Small intestine (tissue), 7 donors: ENCODE results near the gene METRN. TPM values are rescaled to one million over a fixed set of nuclear protein-coding genes. Genes with fewer than 3 reads are reported as not detected.
"Not testable (repeated sequence)": the region's sequence is repeated elsewhere in the genome, so short reads cannot be mapped to it uniquely, and the experiment has no call there.

ENCODE experiments used
- DNase-seq, 2 donors: peaks; one replicate each; pipeline versions ENCODE4 v3.0.0 to v3.0.0-alpha.2; 2013
- FAIRE-seq: peaks from 2 replicates; lab custom pipeline; 2012; peaks lifted over from hg19 to GRCh38; lab: Jason Lieb, UNC
- H3K27ac ChIP-seq, 3 donors: one replicate each; pipeline ENCODE4 v1.5.1; 2013; ENCODE audit warnings: low read length in 2 of 3, mild to moderate bottlenecking in 2 of 3, control low read depth in 1 of 3, inconsistent platforms in 1 of 3, low read depth in 1 of 3, moderate library complexity in 1 of 3
- H3K27me3 ChIP-seq, 3 donors: one replicate each; pipeline ENCODE4 v1.6.1; 2013; ENCODE audit warnings: low read length in 3 of 3, inconsistent platforms in 1 of 3; ENCODE audit not compliant: control insufficient read depth in 3 of 3, insufficient read depth in 3 of 3
- H3K36me3 ChIP-seq, 3 donors: one replicate each; pipeline ENCODE4 v1.6.1; 2013; ENCODE audit warnings: low read length in 3 of 3, inconsistent platforms in 1 of 3, low read depth in 1 of 3, mild to moderate bottlenecking in 1 of 3, moderate library complexity in 1 of 3; ENCODE audit not compliant: control insufficient read depth in 3 of 3, insufficient read depth in 2 of 3
- H3K4me1 ChIP-seq, 3 donors: one replicate each; pipeline ENCODE4 v1.6.1; 2013; ENCODE audit warnings: low read length in 2 of 3, inconsistent platforms in 1 of 3, low read depth in 1 of 3, mild to moderate bottlenecking in 1 of 3, moderate library complexity in 1 of 3; ENCODE audit not compliant: control insufficient read depth in 3 of 3, insufficient read depth in 2 of 3
- H3K4me3 ChIP-seq, 3 donors: one replicate each; pipeline ENCODE4 v1.5.1; 2013; ENCODE audit warnings: low read length in 3 of 3, control low read depth in 1 of 3, inconsistent platforms in 1 of 3, low read depth in 1 of 3, mild to moderate bottlenecking in 1 of 3, moderate library complexity in 1 of 3
- H3K9me3 ChIP-seq, 2 donors: one replicate each; pipeline ENCODE4 v1.6.1; 2013; ENCODE audit warnings: low read depth in 1 of 2, low read length in 1 of 2; ENCODE audit not compliant: control insufficient read depth in 2 of 2, insufficient read depth in 1 of 2
- WGBS, 3 donors: extraction: QIAGEN DNeasy Blood & Tissue Kit; methylation state at CpG; one replicate each; pipeline ENCODE4 v1.1.7; 2013; 5-methylcytosine and 5-hydroxymethylcytosine counted together
- polyA plus RNA-seq, 4 donors: library from polyadenylated mRNA; stranded (reverse) in 3 of 4; unstranded in 1 of 4; fragments of 200-250 nt in 3 of 4; fragments of 120-200 nt in 1 of 4; gene quantifications; one replicate each; pipeline versions ENCODE4 v1.2.1 to v1.2.3, GENCODE V29; 2013
- donor health status: healthy with polysubstance abuse.
- donor health status: control.
- donor health status: control.
- donor health status: Bipolar disorder and iron deficiency.
- donor health status: healthy.

The METRN gene
- polyA plus RNA-seq, 4 donors = 4.9 to 14.1 (median 9.3) TPM

DNA sequence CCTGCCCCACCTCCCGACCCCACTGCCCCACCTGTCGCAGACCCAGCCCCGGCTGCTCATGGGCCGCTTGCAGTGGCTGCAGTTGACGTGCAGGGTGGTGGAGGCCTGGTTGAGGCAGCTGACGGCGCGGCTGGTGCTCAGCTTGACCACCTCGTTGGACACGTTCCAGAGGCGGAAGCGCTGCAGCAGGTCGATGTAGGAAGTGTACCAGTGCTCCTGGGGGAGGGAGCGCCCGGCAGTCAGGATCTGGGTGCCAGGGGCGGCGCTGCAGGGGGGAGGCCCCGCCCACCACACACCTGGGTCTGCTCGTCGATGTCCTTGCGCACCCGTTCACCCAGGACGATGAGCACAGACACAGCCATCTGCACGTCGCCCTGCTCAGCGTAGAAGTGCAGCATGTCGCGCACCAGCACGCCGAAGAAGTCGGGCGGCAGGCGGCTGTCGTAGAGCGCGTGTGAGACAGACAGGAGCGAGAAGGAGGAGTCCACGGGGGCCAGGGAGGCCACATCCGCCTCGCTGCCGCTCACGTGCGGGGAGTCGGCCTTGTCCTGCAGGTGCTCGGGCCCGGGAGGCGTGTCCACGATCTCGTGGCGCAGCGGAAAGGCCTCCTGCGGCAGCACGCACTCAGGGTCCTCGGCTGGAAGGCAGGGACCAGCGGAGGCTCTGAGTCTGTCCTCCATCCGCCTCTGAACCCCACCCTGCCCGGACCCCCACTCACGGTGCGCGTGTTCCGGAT lies 29.8 kb upstream of the METRN start:
- H3K4me1 ChIP-seq = peaks cover 8 to 37% (median 11%) of the 10 kb centered on the region in 3 donors
- H3K27me3 ChIP-seq = no peaks in the 10 kb centered on the region
- H3K36me3 ChIP-seq = peaks cover 5 to 63% (median 12%) of the 10 kb centered on the region in 3 donors
- DNase-seq (no peak), FAIRE-seq (no peak)
- H3K27ac ChIP-seq = no peak overlapping the region
- no peaks in the 10 kb centered on the region for H3K9me3 ChIP-seq
- H3K4me3 ChIP-seq = peak overlapping the region in 1 of 3 donors; percentile 78
- WGBS, 3 donors = 92 to 93% (median 93%) methylated on average over 59 to 61 of the region's 61 CpGs

DNA sequence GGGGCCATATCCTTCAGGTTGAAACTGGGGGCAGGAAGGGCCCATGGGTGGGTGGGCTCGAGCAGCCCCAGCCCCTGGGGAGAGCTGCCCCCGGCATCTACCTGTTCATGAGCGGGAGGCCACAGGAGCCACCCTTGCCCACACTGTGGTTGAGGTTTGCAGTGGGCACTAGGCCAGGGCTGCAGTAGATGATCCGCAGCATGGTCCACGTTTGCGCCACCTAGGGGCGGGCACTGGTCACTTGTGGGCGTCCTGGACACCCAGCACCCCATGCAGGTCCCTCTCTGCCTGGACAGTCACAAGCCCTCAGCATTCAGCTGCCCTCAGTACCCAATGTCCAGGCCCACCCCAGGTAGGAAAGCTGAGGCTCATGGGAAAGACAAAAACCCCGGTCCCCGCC lies 29.0 kb upstream of the METRN start:
- peaks cover 5 to 63% (median 12%) of the 10 kb centered on the region in 3 donors for H3K36me3 ChIP-seq
- H3K9me3 ChIP-seq = no peaks in the 10 kb centered on the region
- H3K27ac ChIP-seq = no peak overlapping the region
- H3K4me1 ChIP-seq = peaks cover 8 to 35% (median 11%) of the 10 kb centered on the region in 3 donors
- WGBS, 3 donors = 58 to 70% (median 61%) methylated on average over 10 of the region's 10 CpGs
- FAIRE-seq = no peak
- peak in 1 of 2 donors; percentile 45 for DNase-seq
- H3K27me3 ChIP-seq = peaks cover 0 to under 1% (median 0%) of the 10 kb centered on the region in 3 donors
- no peak overlapping the region for H3K4me3 ChIP-seq

DNA sequence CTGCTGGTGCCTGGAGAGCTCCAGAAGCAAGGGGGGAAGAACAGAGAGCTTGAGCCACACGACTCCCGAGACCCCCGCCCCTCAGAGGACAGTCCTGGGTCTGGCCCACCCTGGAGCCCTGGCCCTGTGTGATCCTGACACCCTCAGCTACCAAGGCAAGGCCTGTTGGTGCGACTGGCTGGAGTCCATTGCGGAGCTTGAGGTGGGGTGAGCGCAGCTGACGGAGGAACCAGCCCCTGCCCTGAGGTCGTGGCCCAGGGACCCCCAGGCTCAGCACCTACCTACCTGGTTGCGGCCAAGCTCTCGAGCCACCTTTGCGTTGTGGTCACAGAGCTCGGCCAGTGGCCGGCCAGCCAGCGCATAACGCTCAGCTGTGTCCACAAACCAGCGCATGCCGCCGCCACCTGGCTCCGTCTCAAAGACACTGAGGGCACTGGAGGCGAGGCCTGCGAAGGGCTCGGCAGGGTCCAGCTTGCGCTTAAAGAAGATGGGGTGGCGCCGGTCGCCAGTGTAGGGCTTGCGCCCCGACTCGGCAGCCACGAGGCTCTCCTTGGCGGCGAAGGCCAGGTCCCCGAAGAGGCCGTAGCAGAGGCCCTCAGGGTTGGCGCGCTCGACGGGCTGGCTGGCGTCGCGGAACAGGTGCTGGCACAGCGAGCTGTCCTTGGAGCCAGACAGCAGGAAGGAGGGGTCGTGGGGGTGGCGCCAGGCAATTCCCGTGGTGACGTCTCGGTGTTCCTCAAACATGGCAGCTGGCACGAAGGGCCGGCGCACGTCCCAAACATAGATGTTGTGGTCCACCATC lies 28.3 kb upstream of the METRN start:
- Histone ChIP-seq H3K4me1 (peaks cover 7 to 29% (median 8%) of the 10 kb centered on the region in 3 donors), H3K27ac (no peak overlapping the region), H3K27me3 (peaks cover 0 to 5% (median 0%) of the 10 kb centered on the region in 3 donors), H3K4me3 (no peak overlapping the region), H3K9me3 (no peaks in the 10 kb centered on the region), H3K36me3 (peaks cover 5 to 56% (median 12%) of the 10 kb centered on the region in 3 donors)
- no peak for FAIRE-seq
- 95 to 96% (median 95%) methylated on average over 46 to 51 of the region's 51 CpGs for WGBS, 3 donors
- no peak for DNase-seq

DNA sequence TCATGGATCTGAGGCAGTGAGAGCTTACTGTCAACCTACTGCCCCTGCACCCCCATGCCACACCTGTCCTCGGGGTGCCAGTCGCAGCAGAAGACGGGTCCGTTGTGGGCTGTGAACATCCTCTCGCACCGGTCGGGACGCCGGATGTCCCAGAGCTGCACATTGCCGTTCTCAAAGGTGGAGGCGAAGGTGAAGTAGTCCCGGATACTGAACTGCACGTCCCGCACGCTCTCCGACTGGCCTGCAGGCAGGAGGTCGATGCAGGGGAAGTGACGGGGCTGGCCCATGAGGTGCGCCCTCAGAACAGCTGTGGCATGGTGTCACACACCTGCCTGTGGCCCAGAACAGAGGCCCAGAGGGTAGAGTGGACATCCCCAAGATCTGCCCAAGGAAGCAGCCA lies 27.4 kb upstream of the METRN start:
- peaks cover 0 to 11% (median 0%) of the 10 kb centered on the region in 3 donors for H3K27me3 ChIP-seq

DNA sequence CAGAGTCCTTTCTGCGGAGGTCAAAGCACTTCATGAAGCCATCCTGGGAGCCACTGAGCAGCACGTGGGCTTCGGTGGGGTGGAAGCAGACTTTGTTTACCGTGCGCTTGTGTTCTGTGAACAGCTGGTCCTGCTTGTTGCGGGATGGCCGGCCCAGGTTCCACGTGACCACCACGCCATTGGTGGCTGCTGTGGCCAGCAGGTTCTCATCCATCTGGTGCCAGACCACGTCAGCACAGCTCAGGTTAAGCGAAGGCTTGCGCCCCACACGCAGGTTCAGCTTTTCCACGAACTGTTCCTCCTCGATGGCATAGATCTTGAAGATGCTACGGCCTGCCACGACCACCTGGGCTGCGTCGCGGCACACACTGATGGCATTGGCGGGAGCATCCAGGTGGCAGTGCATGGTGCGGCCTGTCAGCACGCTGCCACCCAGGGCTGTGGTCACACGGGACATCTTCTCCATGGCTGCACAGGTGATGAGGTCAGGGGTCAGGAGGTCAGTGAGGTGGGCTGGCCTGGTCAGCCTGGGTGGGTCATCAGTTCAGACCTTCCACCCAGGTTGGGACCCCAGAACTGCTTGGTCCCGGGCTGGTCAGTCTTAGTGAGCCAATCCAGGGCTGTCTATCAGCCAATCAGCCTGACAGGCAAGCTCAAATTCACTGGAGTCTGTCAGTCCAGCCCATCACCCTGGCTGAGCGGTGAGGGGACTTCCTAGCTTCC lies 25.6 kb upstream of the METRN start:
- FAIRE-seq (no peak), DNase-seq (no peak)
- Histone ChIP-seq H3K27me3 (peaks cover 0 to 27% (median 0%) of the 10 kb centered on the region in 3 donors), H3K36me3 (peaks cover 0 to 36% (median 4%) of the 10 kb centered on the region in 3 donors), H3K27ac (peak overlapping the region; percentile 62 to 75 (median 68)), H3K9me3 (no peaks in the 10 kb centered on the region), H3K4me1 (peaks cover 3 to 9% (median 8%) of the 10 kb centered on the region in 3 donors), H3K4me3 (peak overlapping the region; percentile 68 to 93 (median 88))
- 77 to 83% (median 79%) methylated on average over 26 of the region's 26 CpGs for WGBS, 3 donors

More for the DNA sequence above, 27.4 kb upstream of the METRN start:
- no peak overlapping the region for H3K4me3 ChIP-seq
- FAIRE-seq (no peak), DNase-seq (no peak)
- no peaks in the 10 kb centered on the region for H3K9me3 ChIP-seq
- peaks cover 3 to 48% (median 7%) of the 10 kb centered on the region in 3 donors for H3K36me3 ChIP-seq
- 89 to 95% (median 94%) methylated on average over 19 of the region's 19 CpGs for WGBS, 3 donors
- no peak overlapping the region for H3K27ac ChIP-seq
- H3K4me1 ChIP-seq = peaks cover 3 to 20% (median 8%) of the 10 kb centered on the region in 3 donors

DNA sequence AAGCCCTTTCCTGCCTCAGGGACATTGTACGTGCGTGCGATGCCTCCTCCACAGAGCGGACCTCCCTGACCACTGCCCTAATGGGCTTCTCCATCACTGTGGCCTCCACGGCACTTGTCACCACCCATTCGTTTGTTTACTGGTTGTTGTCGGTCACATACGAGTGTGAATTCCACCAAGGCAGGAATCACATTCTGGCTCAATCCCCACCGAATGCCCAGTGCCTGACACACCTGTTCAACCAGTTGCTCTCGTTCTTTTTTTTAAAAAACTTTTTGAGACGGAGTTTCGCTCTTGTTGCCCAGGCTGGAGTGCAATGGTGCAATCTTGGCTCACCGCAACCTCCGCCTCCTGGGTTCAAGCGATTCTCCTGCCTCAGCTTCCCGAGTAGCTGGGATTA lies 23.7 kb upstream of the METRN start:
- not testable (repeated sequence) for H3K9me3 ChIP-seq, H3K4me3 ChIP-seq, H3K27ac ChIP-seq, DNase-seq, FAIRE-seq
- 82 to 90% (median 88%) methylated on average over 16 of the region's 16 CpGs for WGBS, 3 donors
- H3K27me3 ChIP-seq = peaks cover 0 to 45% (median 3%) of the 10 kb centered on the region in 3 donors
- H3K36me3 ChIP-seq = peaks cover 0 to 19% (median 2%) of the 10 kb centered on the region in 3 donors
- peaks cover 6 to 24% (median 8%) of the 10 kb centered on the region in 3 donors for H3K4me1 ChIP-seq

DNA sequence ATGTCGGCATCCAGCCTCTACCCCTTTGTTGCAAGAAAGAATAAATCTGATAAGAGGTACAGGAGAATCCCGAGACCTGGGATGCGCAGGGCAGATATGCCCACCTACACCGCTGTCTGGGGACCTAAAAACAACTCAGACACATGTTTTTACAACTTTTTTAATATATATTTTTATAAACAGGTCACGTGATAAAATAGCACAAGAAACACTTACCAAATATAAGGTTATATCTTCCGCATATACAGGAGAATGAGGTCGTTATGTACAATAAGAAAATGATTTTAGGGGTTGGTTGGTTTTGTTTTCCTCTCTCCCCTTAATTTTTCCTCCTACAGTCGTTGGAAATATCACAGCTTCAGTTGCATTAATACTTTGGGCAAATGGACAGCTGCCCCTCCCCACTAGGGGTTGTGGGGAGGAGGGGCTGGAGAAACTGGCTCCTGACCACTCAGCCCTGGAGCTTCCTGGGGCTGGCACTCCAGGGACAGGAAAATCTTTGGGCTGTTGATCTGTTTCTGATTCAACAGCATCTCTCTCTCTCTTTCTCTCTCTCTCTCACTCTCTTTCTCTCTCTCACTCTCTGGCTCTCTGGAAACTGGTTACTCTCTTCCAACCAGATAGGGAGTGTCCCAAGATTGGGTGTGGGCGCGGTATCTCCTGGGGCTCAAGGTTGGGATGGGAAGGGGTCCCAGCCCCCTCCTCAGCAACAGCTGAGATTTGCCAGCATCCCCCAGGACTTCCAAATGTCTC lies 22.4 kb upstream of the METRN start:
- Histone ChIP-seq H3K27me3 (peaks cover 3 to 51% (median 5%) of the 10 kb centered on the region in 3 donors), H3K36me3 (peaks cover 0 to 6% (median 0%) of the 10 kb centered on the region in 3 donors), H3K27ac (no peak overlapping the region), H3K4me1 (peaks cover 6 to 24% (median 8%) of the 10 kb centered on the region in 3 donors), H3K9me3 (no peaks in the 10 kb centered on the region), H3K4me3 (no peak overlapping the region)
- no peak for FAIRE-seq
- WGBS, 3 donors = 39 to 59% (median 50%) methylated on average over 10 of the region's 10 CpGs
- no peak for DNase-seq
